GM18511 (cell line): Measurements from ENCODE around the gene TULP4.
"Not testable (repeated sequence)": the region's sequence is repeated elsewhere in the genome, so short reads cannot be mapped to it uniquely, and the experiment has no call there.

ENCODE experiments used
- ATAC-seq: cut with Tn5 transposase; IDR thresholded peaks from one replicate; pipeline ENCODE4 v1.9.1; 2021; ENCODE audit warnings: mild to moderate bottlenecking, moderate library complexity; ENCODE audit not compliant: unreplicated experiment

The TULP4 gene

DNA sequence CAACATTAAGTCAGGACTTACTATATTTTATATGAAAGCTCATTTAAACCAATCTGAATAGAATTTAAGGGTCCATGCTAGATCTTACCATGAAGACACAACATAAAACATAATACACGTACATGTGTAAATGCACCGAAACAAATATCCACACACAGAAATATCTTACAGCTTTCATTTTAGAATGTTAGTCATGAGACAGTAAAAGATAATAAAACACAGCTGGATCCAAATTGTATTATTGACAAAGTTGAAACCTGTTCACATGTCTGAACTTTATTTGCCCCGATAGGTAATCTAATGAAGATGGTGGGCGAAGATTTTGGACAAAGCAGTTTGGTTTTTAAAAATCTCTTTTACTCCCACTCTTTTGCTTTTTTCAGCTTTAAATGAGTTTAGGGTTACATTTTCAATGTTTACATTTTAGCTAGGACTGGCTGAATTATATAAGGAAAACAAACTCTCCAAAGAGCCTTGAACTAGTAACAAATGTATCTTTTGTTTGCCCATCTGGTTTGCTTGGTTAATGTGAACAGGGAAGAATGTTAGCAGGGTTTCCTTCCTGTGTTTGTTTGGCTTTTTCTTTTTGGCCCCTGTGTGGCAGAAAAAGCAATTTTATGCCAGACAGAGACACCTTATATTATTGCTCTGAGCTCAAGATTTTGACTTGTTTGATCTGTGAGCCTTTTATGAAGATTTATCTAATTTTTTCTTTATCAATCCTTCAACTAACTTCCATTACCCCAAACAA, 242.5 kb downstream of the TULP4 start:
- no peak for ATAC-seq

DNA sequence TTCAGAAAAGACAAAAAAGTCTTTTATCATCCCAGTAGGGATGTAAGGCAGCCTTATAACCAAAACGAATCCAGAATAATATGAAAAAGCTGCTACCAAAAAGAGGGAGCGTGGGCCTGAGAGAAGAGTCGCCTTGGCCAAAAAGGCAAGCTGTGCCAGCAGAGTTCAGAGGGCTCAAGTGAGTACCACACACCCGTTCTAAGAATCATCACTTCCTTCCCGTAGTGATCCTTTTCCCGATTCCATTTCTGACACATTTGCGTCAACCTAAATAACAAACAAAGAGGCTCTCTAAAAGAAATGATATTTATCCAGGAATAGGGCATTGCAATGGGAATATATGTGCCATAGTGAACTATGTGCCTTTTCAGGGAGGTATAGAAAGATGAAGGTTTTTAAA, 243.8 kb downstream of the TULP4 start:
- ATAC-seq = no peak

DNA sequence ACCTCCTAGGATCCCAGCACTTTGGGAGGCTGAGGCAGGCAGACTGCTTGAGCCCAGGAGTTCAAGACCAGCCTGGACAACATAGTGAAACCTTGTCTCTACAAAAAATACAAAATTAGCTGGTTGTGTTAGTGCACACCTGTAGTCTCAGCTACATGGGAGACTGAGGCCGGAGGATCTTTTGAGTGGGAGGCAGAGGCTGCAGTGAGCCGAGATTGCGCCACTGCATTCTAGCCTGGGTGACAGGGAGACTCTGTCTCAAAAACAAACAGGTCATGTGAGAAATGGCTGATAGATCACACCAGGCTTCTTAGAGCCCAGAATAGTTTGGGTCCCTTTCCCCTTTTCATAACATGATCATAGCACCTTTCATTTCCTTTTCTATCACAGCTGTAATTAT, 244.8 kb downstream of the TULP4 start:
- not testable (repeated sequence) for ATAC-seq

DNA sequence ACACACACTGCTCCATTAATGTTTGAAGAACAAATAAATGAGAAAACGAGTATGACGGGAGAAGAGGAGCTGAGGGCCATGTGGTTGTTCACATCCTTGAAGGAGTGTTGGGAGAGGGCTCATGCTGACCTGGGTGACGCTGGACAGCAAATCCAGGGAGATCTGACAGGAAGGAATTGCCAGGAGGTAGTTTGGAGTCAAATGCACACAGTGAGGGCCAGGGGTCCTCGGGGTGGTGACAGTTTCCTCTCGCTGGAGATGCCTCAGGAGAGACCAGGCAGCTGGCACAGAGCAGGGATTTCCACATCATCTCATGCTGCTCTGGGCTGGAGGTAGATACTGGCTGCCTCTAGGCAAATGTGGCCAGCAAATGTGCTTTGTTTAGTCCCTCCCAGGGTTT, 245.7 kb downstream of the TULP4 start:
- no peak for ATAC-seq

DNA sequence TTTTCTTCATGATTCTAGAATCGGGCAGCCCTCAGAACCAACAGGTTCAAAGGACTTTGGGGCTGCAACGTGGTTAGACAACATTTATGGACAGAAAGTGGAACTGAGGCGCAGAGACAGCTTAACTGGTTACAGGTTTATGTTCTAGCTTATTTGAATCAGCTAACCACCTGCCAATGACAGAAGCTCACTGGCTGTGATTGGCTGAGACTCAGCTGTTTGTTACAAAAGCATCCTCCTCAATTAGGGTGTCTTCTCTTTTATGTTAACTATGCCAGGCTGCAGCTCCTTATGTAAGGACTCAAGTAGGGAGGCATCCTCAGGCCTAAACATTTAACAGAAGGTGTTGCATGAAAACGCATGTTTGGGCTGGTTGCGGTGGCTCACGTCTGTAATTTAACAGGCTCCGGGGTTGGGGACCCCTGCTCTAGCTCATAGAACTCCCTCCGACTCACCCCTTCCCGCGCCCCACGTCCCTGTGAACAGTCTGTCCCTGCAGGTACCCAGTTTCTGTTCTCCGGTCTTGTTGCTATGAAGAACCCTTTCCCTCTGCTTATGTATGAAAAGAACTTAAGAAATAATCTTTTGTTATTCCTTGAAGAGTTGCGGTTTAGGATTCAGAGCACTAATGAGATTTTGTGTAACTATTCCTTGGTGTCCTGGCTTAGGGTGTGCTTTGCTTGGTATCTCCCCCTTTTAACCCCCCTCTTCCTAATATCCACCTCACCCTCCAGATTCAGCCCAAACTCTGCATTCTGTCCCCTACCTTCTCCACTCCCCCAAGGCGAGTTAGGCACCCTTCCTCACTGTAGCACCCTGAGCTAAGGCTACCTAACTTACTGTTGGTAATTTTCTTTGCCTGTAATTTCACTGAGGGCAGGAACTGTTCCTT, 246.4 kb downstream of the TULP4 start:
- no peak for ATAC-seq

DNA sequence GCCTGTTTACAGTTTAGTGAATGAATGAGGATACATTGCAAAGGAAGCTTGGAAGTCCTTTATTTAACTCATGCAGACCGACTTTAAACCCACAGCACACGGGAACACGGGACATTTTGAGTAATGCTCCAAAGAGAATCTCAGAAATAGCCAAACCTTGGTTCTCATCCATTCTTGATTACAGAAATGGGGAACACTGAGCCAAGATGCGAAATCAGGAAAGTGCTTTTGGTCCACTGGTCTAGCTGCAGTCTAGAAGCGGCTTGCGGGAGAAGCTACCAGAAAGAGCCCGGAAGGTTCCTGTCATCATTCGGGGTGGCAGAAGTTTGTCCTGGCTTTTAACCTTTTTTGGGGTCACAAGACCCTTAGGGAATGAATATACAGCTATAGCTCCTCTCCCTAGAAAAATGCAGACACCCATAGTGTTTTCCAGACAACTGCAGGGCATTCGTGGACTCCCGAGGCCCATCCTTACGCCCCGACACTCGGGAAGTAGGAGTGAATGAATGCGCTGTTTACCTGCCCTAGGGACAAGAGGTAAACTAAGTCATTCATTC, 247.2 kb downstream of the TULP4 start:
- no peak for ATAC-seq

DNA sequence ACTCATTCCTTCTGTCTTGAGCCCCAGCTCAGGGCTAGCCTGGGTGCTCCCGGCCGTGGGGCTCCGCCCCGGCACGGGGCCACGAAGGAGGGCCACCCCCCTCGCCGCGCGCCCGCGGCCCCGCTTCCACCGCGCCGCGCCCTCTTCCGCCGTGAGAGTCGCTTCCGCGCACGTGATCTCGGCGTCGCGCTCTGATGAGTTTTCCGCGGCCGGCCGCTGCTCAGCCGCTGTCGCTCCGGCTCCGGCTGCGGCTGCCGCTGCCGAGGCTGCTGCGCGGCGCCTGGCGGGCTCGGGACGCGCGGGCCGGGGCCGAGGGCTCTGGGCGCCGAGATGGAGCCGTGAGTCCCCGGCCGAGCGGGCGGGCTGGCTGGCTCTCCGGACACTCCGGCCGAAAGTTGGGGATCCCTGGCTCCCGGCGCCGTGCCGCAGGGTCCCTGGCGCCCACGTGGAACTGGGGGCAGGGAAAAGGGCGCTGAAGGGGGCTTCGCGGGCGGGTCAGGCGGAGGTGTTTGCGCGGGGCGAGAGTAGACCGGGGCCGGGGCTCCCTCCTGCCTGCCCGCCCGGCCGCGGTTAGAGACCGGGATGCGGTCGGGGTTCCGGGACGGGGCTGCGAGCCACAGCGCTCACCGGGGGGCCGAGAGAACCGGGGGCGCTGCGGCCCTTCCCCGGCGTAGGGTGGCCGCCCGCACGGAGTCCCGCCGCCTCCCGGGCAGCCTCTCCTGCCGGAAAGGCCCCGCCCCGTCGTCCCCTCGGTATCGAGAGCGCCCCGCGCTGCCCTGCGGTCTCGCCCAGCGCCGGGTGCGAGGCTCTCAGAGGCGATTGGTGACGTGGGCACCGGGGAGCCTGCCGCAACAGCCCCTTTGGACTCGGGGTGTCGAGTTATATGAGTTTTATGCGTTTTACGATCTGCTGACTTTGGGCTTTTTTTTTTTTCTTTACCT, 247.9 kb downstream of the TULP4 start, which contains the start of gene TMEM181:
Gene TMEM181, plus strand, starts transcription at position 197 of the 941 bp plus-strand sequence. Its CDS starts 134 bp downstream, at position 331.
- peak; percentile 89 for ATAC-seq

DNA sequence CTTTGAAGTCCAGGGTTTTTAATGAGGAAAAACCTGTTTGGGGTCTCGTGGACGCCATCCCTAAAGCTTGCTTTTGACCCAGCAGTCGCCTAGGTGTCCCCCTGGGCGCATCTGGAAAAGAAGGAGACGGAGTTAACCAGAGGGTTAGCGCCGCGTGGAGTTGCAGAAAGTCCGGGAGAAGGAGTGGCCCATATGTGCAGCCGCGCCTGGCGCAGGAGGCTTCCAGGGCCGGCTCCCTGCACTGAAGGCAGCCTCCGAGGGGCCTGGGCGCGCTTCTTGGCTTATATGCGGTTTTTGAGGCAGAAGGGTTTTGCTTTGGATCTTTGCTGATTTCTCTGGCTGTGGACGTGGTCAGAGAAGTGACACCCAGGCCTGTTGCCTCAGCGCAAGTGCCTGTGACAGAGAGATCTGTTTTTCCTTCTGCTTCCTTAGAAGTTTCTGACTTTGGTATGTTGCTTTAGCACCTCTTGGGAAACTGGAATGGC, 248.6 kb downstream of the TULP4 start:
- peak; percentile 17 for ATAC-seq
